ENCODE results near the gene FKBP4. TPM values are rescaled to one million over a fixed set of nuclear protein-coding genes. Genes with fewer than 3 reads are reported as not detected.
"Not testable (repeated sequence)": the region's sequence is repeated elsewhere in the genome, so short reads cannot be mapped to it uniquely, and the experiment has no call there.

The FKBP4 gene
- total RNA-seq, 1 donor from 2014 or later, result 94.7 TPM

GRCh38 chr12:2769866-2770533 lies 24.8 kb upstream of the FKBP4 start:
- ATAC-seq (ENCODE audit: low read depth), result no peak
- intact Hi-C loops (cut with micrococcal nuclease), result no loop called here
- Mint-ChIP-seq H3K27ac (no peak overlapping the region), H3K36me3 (ENCODE audit: low read depth) (peaks cover 2% of the 10 kb centered on the region), H3K27me3 (no peaks in the 10 kb centered on the region), H3K4me1 (no peaks in the 10 kb centered on the region), H3K9me3 (peaks cover 2% of the 10 kb centered on the region), H3K4me3 (no peak overlapping the region)
- ChIA-PET CTCF (no interaction called here), POLR2A (no interaction called here)
- no peak for DNase-seq
- no peak for TF ChIP-seq CTCF (IDR thresholded peaks at IDR 0.05)

- H3K27ac Mint-ChIP-seq; H3K4me3 Mint-ChIP-seq; intact Hi-C loops (cut with micrococcal nuclease); H3K36me3 Mint-ChIP-seq (ENCODE audit: low read depth); CTCF ChIA-PET; H3K4me1 Mint-ChIP-seq; DNase-seq; ATAC-seq (ENCODE audit: low read depth); H3K9me3 Mint-ChIP-seq; POLR2A ChIA-PET; H3K27me3 Mint-ChIP-seq: not testable (repeated sequence)
Observed at GRCh38 chr12:2770544-2770943, 24.2 kb upstream of the FKBP4 start.

GRCh38 chr12:2772370-2772769 lies 22.4 kb upstream of the FKBP4 start:
- H3K4me1 Mint-ChIP-seq, result no peaks in the 10 kb centered on the region
- intact Hi-C loops (cut with micrococcal nuclease), result no loop called here
- CTCF ChIA-PET, result no interaction called here
- peaks cover 3% of the 10 kb centered on the region for H3K27me3 Mint-ChIP-seq
- DNase-seq (no peak), ATAC-seq (ENCODE audit: low read depth) (no peak)
- peaks cover 2% of the 10 kb centered on the region for H3K36me3 Mint-ChIP-seq (ENCODE audit: low read depth)
- H3K27ac Mint-ChIP-seq, result no peak overlapping the region
- POLR2A ChIA-PET, result no interaction called here
- H3K4me3 Mint-ChIP-seq, result no peak overlapping the region
- peaks cover 2% of the 10 kb centered on the region for H3K9me3 Mint-ChIP-seq
- no peak for TF ChIP-seq CTCF (IDR thresholded peaks at IDR 0.05)

- H3K4me3 Mint-ChIP-seq, result no peak overlapping the region
- no peak for TF ChIP-seq CTCF (IDR thresholded peaks at IDR 0.05)
- POLR2A ChIA-PET, result no interaction called here
- intact Hi-C loops (cut with micrococcal nuclease), result no loop called here
- H3K27ac Mint-ChIP-seq, result no peak overlapping the region
- no peaks in the 10 kb centered on the region for H3K4me1 Mint-ChIP-seq
- H3K9me3 Mint-ChIP-seq, result peaks cover 2% of the 10 kb centered on the region
- ATAC-seq (ENCODE audit: low read depth) (no peak), DNase-seq (no peak)
- H3K27me3 Mint-ChIP-seq, result peaks cover 3% of the 10 kb centered on the region
- peaks cover 2% of the 10 kb centered on the region for H3K36me3 Mint-ChIP-seq (ENCODE audit: low read depth)
- CTCF ChIA-PET, result no interaction called here
Observed at GRCh38 chr12:2773199-2773875, 21.4 kb upstream of the FKBP4 start.

GRCh38 chr12:2775431-2775830 lies 19.3 kb upstream of the FKBP4 start:
- peaks cover 1% of the 10 kb centered on the region for H3K9me3 Mint-ChIP-seq
- H3K4me1 Mint-ChIP-seq, result no peaks in the 10 kb centered on the region
- no peak for TF ChIP-seq CTCF (IDR thresholded peaks at IDR 0.05)
- intact Hi-C loops (cut with micrococcal nuclease), result no loop called here
- ChIA-PET CTCF (no interaction called here), POLR2A (no interaction called here)
- DNase-seq, result no peak
- no peak overlapping the region for H3K4me3 Mint-ChIP-seq
- no peak overlapping the region for H3K27ac Mint-ChIP-seq
- peaks cover 3% of the 10 kb centered on the region for H3K27me3 Mint-ChIP-seq
- ATAC-seq (ENCODE audit: low read depth), result no peak
- H3K36me3 Mint-ChIP-seq (ENCODE audit: low read depth), result peaks cover 2% of the 10 kb centered on the region
